GDM1 (cell line): ENCODE results near the gene CAMKV.

Source experiments
- DNase-seq: peaks from one replicate; lab custom pipeline; 2025; lab: John Stamatoyannopoulos, UW

Gene CAMKV

DNA sequence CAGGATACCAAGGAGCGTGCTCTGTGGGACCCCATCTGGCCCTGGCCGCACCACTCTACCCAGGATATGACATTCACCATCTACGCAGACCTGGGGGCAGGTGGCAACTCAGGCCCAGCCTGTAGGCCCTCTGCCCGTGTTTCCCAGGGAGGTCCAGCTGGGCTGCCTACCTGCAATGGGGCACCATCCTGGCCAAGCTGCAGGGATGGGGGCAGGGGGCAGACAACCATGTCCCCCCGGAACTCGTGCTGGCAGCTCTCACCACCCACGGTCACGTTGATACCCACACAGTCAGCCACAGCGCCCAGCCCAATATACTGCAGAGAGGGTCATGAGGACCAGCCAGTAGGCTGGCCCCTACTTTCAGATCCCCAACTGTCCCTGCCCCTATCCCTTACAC is 26.1 kb upstream of the CAMKV start:
- no peak for DNase-seq

DNA sequence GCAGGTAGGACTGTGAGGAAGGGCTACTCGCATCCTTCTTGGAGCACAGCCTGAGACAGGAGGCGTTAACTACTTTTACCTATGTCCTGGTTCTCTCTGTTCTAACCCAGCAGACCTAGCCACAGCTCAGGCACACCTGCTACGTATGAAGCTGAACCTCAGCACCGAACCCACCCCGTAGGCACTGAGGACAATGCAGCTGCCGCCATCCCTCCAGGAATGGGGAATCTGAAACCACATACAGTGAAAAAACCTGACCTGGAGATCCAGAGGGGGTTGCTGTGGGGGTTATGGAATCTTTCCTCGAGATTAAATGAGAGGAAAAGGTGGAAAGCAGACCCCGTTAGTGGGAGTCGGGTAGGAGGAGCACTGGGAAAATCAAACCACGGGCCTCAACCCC is 19.6 kb upstream of the CAMKV start:
- no peak for DNase-seq

DNA sequence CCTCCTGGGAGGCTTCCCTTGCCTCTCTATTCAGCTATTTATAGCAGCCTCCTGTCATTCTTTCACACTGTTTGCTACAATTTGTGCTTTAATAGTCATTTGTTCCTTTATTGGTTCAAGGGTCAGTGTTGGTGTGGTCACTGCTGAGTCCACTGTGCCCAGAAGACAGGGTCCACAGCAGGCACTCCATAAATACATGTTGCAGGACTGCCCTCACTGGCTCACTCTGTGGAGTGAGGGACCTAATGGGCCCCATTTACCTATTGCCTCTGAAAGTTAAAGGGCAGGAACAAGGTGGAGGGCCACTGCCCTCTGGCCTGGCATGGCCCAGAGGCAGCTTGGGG is 17.2 kb upstream of the CAMKV start:
- no peak for DNase-seq

DNA sequence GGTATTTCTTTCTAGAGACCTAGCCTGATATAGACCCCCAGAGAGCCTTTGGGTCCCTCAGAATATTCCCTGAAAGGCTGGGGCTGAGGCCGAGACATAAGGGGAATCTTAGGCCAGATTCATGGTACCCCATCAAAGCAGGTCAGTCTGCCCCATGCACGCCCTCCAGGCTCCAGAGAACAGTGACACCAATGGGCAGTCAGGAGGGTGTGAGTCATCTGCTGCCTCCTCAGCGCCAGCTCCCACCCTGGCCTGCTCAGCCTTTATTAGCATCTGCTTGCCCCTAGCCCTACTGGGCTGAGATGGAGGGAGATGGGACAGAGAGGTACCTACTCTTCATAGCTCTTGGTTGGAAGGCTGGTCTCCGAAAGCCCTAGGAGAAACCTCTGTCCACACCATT is 14.3 kb upstream of the CAMKV start:
- DNase-seq = no peak

DNA sequence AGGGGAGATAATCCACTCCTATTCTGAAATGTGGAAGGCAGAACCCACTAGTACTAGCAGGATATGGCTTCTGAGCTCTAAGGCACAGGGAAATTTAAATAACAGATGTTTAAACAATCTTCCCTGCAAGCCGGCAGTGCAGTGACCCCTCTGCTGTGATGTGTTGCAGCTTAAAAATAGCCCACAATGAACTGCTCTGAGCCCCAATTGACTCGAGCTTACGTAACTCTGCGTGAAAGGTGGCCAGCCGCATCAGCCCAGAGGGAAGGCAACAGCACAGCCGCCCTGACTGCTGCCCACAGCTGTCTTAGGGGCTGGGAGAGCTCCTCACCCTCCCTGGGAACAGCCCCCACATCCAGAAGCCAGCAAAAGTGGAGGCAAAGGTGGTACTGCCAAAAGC is 12.5 kb upstream of the CAMKV start:
- no peak for DNase-seq

DNA sequence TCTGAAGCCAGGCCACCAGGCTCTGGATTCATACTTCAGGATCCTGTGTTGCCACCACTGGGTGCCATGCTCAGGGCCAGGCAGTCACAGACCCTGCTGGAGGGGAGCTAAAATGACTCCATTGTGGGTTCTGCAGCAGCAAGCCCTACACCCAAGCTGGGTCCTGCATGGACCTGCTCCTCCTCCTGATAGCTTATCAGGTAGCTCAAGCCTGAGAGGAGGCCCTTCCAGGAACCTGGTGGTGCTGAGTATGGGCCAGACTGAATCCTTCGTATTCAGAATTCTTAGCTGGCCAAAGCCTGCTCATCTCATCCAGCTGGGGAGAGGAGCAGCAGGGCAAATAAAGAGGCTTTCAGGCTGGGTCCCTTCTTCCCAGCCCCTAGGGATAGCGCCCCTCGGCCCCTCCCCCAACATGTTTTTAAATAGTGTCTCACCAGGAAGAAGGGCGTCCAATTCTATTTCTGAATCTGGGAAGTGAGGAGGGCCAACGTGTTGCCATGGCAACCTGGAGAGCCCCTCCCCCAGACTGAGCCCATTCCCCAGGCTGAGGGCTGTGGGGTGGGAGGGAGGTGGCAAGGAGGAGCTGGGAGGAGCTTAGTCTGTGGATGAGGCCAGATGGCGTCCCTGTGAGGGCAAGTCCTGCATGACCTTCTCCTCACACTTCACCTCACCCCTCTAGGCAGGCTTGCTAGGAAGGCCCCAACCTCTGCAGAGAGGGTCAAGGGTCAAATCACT is 11.0 kb upstream of the CAMKV start:
- DNase-seq = no peak

DNA sequence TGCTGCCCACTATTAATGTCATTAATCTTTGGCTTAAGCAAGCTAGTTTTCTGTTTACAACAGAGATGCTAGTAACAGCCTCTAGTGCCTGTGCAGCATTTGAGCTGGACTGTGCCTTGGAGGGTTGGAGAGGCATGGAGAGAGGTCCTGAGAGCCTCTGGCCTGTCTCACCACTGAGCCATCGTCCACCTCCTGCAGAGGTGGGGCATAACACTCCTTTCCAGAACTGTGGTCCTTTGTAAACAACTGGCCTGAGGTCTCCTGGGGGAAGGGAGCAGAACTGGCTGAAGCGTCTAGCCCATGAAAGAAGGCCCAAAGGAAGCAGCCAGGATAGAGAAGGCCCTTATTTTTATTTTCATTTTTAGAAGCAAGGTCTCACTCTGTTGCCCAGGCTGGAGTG is 10.0 kb upstream of the CAMKV start:
- no peak for DNase-seq

DNA sequence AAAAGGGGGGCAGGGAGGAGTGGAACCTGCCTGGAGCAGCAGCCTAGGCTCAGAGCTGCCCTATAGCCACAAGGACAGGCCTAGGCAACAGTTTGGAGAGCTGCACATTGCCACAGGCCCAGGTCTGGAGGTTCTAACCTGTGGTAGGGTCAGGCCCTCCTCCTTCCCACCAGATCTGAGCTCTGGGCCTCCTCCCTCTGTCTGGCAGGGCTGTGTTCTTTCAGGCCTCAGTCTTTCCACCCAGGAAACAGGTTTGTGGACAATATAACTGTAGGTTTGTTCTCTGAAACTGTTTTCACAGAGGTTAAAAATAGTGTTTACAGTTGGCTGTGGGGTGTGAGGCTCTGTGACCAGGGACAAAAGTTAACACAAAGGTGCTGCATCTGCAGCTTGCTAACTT is 9.0 kb upstream of the CAMKV start:
- DNase-seq = no peak

DNA sequence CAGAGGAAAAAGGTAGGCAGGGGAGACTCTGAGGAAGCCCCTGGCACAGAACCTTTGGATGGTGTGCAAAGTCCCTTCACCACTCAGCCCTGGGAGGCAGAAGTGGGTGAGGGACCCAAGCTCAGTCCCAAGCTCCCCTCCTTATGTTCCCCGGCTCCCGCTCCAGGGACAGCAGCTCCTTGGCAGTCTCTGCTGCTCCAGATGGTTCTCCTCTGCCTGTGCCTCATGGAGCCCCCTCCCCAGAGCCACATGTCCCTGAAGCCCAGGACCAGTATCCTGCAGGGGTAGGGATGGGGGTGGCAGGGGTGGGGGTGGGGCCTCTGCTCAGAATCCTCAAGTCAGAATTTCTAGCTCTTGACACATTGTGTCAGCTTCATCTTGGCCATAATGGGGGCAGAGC is 8.0 kb upstream of the CAMKV start:
- no peak for DNase-seq

DNA sequence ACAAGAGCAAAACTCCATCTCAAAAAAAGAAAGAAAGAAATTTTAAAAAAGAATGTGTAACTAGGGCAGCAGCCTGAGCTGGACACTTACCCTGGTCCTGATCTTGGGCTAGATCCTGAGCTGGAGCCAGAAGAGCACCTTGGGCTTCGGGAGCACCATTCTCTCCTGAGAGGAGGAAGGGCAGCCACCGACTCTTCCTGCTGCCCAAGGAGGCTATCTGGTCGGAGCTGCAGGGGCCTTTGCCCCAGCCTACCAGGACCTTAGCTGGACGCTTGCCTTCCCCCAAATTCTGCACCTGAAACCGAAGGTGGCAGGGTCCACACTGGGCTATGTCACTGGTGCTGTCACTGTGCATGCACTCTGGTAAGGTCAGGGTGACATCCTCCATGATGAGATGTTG is 6.9 kb upstream of the CAMKV start:
- DNase-seq = no peak

DNA sequence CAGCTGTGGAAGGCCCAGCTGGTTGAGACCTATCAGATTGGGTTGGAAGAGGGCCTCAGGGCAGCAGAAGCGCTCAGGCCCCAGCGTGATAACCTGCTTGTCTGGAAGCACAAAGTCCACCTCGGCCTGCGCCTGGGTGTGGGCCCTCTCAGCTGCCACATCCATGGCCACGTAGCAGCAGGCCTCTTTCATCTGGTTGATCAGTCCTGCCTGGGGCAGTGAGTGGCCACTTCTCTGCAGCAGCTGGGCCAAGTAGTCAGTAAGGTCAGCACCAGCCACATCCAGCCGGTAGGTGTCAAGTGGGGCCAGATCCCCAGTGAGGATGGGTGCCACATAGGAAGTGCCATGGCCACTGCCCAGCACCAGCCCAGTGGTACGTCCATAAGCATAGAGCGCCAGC is 3.9 kb upstream of the CAMKV start:
- no peak for DNase-seq

DNA sequence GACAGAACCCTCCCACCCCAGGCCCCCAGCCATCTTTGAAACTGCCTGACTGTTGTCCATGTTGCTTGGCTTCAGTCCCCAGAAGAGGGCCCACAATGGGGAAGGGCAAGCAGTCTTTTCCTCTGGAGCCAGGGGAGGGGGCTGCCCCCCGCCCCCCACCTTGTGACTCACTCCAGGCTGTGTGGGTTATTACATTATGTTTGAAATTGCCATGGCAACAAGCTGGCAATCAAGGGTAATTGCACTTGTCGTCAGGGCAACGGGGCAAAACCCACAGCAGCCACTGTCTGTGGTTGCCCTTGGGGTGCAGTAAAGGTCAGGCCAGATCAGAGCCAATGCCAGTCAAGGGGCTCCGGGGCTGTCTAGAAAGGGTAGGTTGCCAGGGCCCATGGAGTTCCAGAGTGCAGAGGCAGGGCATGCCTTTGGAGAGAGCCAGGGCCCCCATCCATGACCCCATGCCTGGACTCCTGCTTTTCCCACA is 3.1 kb upstream of the CAMKV start:
- no peak for DNase-seq

DNA sequence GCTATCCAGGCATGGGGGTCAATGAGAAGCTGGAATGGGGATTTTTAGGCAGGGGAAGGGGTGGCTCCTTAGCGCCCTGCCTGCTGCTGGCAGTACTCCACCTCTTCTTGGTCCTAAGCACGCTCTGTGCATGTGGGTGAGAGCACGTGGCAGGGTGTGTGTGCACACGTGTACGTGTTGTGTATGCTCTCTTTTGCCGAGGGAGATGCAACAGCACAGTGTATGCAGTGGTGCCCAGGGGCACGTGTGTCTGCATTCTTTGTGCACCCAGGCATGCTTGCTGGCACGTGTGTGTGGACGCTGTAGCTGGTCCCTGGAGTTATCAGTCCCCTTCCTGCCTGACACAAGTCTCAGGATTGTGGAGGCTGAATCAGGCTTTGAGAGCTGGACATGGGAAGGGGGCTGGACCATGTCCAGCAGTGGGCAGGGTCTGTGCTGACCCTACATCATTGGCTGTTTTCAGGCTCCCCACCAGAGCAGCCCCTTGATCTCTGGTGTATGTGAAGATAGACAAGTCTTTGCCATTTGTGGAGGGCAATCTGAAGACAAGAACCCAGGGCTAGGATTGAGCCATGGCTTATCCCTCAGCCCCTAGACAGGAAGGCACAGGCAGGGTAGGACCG is 1.9 kb upstream of the CAMKV start:
- DNase-seq = no peak

DNA sequence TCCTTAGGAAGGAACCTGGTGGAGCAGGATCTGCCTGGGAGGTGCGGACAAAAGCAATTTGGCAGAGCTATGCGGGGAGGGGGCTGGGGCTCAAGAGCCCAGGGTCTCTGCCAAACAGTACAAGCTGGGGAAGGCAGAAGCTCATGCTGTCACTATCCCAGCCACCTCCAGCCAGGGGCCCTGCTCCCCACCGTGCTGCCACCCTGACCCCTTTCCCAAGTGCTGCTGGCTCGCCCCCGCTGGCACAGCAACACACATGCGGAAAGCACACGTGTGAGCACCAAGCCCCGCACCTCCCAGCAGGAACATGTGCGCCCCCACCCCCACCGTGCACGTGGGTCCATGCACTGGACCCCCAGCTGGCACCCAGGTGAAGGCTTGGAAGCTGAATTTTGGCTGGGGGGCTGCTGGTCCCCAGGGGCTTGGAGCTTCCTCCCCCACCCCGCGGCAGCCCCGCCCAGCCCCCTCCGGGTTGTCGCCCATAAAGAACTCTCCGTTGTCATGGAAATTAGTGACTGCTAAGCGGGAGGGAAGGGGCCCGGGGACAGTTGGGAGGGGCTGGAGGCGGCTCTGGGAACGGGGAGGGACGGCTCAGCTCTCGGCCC is 742 bp downstream of the CAMKV start:
- DNase-seq = no peak

DNA sequence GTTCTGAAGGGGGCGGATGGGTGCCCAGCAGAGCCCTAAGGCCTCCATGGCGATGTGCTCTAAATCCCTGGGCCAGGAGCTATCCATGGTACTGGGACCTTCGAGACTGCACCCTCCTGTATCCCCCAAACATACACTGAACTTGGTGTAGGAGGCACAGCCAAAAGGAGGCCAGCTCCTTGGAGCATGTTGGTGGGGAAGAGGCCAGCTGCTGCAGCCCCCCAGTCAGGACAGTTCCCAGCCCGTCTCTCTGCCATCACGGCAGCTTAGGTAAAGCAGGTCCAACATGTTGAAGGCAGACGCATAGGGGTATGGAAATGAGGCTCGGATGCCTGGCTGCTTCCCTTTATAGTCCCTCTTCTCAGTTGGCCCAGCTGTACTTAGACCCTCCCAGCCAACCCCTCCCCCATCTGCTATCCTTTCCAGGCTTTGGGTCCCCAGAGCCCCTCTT is 1.8 kb downstream of the CAMKV start:
- no peak for DNase-seq

DNA sequence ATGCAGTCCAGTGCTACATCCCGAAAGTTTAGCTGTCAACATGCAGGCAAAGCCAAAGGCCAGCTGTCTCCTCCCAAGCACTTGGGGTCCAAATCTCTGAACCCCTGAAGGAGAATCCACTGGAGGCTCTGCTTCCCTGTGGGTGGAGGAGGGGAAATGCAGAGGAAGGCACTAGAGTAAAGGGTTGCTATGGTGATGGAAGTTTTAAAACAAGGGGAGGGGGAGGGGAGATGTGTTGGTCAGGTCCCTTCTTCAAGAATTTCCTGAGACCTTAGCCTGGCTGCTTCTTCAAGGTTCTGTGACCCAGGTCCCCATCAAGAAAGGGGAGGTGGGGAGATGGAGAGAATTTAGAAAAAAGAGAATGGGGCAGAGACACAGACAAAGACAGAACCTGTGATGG is 2.3 kb downstream of the CAMKV start:
- no peak for DNase-seq

DNA sequence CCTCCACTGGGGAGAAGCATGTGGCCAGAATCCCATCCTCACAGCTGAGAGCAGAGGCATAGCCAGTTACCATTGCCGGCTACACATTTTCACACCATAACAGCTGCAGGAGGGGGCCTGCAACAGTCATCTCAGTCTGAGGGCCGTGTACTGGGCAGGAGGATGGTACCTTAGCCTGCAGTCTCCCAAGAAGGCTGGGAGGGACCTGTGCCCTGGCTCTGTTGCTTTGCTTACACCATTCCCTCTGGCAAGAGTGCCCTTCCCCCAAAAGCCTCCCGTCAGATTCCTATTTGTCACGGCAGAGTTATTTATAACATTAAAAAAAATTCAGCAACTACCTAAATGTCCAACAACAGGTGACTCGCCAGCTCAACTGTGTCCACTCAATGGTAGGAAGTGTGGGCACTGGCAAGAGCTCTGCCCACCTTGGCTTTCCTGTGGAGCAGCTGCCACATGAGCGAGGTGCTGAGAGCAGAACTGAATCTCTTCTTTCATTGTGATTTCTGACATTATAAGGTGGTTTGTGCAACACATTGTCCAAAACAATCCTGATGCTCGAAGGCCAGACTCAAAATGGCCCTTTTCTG is 4.4 kb downstream of the CAMKV start:
- no peak for DNase-seq

DNA sequence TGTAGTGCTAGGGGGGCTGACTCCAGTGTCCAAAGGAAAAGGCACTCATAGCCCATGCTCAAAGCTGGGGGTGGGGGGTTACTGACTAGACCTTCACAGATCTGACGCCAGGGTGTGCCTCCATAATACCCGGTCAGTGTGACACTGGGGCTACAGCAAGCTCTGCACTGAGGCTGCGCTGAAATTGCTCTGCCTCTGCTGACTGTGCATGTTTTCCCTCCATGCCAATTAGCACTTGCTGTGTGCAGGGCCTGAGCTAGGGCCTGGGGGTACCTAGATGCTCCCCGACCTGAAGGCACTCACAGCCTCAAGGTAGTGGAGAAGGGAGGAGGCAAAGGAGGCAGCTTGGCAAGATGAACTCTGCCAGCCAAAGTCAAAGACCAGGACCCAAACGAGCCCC is 5.2 kb downstream of the CAMKV start:
- DNase-seq = no peak

DNA sequence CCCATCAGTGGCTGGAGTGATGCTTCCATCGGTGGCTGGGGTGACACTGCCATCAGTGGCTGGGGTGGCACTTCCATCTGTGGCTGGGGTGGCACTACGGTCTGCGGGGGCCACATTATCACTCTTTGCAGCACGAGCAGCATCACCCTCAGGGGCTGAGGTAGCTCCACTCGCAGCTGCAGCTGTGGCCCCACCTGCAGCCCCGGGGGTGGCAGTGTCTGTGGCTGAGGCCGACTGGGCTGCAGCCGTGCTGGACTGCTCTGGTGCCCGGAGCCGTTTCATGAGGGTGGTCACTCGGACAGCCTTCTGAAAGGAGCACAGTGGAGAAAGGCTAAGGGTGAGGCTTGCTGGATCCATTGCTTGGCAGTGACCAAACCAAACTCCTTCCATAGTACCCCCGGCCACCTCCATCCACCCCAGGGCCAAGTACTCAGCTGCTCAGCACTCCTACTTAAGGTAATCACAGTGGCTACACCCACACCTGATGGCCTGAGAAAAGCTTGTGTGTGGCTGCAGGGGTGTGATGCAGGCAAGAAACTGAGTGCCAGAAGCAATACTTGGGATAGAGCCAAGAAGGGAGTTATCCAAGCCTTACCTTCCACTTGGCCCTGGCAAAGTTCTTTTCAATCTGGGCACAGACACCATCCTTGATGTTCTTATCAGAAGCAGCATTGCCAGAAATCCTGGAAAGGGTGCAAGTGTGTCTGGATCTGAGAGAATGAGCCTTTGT is 10.0 kb downstream of the CAMKV start:
- no peak for DNase-seq

DNA sequence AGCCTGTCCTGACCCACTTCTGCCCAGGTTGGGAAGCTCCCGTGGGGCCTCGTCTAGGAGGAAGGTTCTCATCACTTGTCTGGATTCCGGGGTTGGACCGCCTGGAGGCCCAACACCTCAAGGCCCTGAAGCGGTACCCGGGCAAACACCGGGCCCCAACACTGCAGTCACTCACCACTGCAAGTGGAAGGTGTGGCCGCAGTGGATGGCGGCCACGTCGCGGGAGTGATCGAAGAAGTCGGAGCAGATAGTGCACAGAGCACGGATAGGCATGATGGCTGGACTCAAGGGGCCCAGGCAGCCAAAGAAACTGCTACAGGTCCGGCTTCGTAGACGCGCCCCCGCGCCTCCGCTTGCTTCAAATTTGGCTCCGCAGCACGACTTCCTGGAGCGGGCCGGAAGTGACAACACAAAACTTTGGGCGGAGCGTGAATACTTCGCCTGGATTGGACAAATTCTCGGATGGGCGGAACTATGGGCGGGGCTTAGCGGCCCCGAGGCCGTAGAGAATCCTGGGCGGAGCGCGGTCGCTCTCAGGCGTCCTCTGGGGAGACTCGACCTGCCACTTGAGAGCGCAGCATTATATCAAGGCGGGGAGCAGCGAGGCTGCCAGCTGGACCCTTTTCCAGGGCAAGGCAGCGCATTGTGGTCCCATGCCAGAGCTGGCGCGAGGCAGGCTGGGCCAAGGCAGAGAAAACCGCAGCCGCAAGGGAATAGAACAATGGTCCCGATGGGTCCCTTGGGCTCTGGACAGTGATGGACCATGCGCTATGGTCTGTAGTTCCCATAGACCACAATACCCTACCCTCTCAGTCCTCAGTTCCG is 13.3 kb downstream of the CAMKV start, which contains the start of gene TRAIP:
Gene TRAIP (minus strand): TSS at position 384 of the 825 bp plus-strand sequence. CDS start 111 bp downstream, at position 273.
- DNase-seq = peak; percentile 83

DNA sequence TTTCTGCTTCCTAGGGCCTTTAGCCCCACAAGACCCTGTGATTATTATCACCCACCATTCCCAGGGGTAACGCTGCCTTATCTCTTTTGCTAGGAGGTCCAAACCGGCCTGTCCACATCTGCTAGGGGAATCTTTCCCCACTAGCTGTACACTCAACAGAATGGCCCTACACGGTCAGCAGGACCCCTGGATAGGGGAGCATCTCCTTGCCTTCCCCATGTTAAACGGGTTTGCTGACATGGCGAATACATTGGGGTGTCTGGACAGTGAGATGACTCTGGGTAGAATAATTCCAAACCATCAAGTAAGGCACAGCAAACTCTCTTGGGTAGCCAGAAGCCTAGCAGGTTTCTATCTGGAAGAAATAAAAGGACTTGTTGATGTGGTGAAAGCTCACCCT is 14.0 kb downstream of the CAMKV start:
- DNase-seq = no peak
